ENCODE results near the gene DLG3.

GRCh38 chrX:70525733-70526132 lies 81.1 kb downstream of the DLG3 start:
- no peak for TF ChIP-seq ZNF274 (IDR thresholded peaks at IDR 0.05; ENCODE audit: low read depth, low read length)
- no peak for TF ChIP-seq REST (IDR thresholded peaks at IDR 0.05; ENCODE audit: low read depth)
